ENCODE data around the gene LYL1. TPM values are rescaled to one million over a fixed set of nuclear protein-coding genes. Genes with fewer than 3 reads are reported as not detected.

The LYL1 gene
- 48.0 and 58.7 TPM in 2 replicates for total RNA-seq

DNA sequence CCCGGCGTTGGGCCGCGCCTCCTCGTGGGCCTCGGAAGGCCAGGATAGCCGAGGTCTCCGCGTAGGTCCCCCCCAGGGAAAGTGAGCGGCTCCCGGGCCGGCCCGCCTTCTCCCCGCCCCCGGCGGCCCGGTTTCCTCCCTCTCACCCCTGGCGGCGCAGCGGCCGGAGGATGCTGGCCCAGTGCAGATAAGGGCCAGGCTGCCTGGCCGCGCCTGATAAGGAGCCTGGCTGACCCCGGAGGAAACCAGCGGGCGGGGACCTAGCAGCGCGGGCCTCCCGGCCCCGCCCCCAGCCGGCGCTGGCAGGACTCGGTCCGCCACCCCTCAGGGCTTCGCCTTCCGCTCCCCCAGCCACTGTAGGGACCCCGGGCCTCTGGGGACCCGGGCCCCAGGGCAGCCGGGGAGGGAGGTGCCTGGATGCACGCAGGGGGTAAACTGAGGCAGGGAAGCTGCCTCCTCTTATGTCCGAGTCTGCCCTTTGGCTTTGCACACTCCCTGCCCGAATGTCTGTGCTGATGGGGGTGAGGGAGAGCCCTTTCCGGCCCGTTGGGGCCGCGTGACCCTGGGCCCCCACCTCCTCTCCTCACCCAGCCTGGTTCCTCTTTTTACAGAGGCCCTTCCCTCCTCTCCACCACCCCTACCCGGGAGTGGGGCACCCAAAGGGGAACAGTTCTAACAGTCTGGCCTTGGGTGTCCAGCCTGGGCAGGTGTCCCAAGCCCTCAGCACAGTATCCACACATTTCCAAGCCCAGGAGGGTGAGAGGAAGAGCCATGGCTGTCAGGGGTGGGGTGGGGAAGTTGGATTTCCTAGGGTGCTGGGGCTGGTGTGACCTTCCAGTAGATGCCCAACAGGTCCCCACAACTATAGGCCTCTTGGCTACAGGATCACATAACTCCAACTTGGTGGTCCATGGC lies at the start of gene LYL1:
TSS of gene LYL1 (minus strand) at position 193 of the 915 bp plus-strand sequence. CDS start 1,687 bp downstream, outside the sequence.

DNA sequence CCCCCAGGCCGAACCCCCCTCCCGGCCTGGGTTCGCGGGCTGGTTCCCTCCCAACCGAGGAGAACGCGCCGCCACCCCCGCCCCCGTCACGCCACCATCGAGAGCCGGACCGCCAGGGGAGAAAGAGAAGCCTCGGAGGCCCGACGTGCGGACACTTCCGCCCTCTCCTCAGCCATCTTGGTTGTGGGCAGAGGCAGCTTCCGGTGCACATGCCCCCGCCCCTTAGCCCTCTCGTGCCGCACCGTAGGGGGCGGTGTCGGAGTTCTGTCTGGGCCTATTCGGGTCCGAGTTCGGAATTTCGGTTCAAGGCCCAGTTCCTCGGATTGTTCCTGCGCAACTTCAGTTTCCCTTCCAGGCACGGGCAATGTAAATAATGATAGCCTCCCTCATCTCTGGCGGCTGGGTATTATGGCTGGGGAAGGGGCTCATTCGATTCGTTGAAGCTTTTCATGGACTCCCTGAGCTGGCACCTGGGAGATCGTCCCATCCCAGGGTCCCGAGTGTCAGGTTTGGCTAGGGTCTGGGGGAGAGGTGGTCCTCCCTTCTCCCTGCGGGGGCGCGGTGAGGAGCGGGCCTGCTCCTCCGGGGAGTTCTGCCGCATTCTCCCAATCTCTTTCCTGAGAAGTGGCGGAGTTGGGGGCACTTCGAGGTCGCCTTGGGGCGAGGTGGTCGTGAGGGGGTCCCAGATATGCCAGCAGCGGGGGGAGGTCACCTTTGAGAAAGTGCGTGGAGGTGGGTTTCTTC lies 47.7 kb upstream of the LYL1 start, which contains the start of the genes IER2 and STX10:
TSS of gene IER2 (plus strand) at position 225 of the 744 bp plus-strand sequence. CDS start 2,776 bp downstream, outside the sequence.
TSS of gene STX10 (minus strand) at position 189 of the 744 bp plus-strand sequence. CDS start 202 bp downstream, outside the sequence.

DNA sequence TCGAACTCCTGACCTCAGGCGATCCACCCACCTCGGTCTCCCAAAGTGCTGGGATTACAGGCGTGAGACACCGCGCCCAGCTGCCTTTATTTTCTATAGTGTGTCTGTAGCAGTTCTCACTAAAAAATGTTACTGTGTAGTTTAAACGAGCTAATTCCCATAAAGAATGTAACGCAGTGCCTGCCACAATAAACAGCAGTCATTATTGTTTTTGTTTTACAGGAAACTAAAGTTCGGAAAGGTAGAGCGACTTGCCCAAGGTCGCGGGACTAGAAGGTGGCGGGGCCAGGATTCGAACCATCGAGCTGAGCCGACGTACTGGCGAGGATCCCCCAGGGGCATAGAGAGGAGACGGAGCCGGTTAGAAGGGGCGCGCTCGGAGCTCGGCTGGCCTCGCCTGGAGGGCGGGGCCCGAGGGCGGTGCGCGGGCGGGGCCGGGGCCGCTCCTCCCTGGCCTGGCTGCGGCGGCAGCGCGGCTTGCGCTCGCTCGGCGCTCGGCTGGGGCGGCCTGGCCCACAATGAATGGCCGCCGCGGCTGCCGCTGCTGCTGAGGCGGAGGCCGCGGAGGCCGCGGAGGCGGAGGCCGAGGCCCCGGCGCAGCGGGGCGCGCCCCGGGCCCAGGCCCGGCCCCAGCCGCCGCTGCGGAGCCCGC lies 15.2 kb upstream of the LYL1 start, which contains the start of gene NACC1:
TSS of gene NACC1 (plus strand) at position 493 of the 652 bp plus-strand sequence. CDS start 16,944 bp downstream, outside the sequence.

DNA sequence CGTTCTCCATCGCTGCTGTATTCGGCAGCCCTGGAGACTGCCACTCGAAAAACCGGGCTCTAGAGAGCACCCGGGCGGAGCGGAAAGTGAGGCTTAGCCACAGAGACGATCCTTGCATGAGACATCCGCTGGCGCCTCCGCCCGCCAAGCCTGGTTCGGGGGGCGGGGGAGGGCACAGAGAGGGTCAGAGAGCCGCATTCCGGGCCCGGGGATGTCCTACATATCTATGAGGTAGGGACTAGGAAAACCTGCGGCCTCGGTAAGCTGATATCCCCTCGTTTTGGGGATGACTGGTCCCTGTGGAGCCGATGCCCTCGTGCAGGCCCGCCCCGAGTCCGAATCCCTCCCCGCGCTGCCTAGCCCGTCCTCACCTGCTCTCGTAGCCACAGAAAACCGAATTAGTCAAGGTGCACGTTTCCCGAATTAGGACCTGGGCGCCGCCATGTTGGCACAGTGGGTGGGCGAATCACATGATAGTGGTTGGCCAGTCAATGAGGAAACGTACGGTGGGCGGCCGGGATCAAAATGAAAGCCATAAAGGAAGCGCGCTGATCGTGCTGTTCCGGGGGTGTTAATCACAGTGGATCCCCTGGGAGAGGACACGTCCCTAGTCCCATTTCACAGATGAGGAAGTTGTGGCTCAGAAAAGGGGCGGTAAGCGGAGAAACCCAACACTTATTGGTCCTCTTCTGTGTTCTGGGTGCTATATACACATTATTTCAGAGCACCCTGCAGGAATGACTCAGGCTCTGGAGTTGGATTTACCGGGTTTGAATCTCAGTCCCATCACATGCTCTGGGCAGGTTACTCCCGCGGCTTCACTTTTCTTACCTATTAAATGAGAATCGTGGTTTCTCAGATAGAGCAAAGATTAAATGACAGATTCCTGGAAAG lies 13.9 kb upstream of the LYL1 start, which contains the start of gene TRMT1:
TSS of gene TRMT1 (minus strand) at position 459 of the 894 bp plus-strand sequence. CDS start at position 118, 341 bp downstream.

Other genes starting within 250 kb of the LYL1 start
- gene DNASE2, start 221.4 kb downstream of the LYL1 start, total RNA-seq = 11.1 and 18.9 TPM in 2 replicates
- not detected in 2 replicates for gene KLF1, start 215.7 kb downstream of the LYL1 start, total RNA-seq
- 16.5 and 22.1 TPM in 2 replicates for gene GCDH, start 211.7 kb downstream of the LYL1 start, total RNA-seq
- gene SYCE2, start 183.6 kb downstream of the LYL1 start, total RNA-seq = 0.09 TPM in 1 of 2 replicates, not detected in the other
- 54.9 and 57.3 TPM in 2 replicates for gene FARSA, start 169.1 kb downstream of the LYL1 start, total RNA-seq
- 1,479 and 1,611 TPM in 2 replicates for gene CALR, start 164.2 kb downstream of the LYL1 start, total RNA-seq
- 59.1 and 98.8 TPM in 2 replicates for gene RAD23A, start 157.0 kb downstream of the LYL1 start, total RNA-seq
- gene GADD45GIP1, start 145.6 kb downstream of the LYL1 start, total RNA-seq = 31.3 and 32.6 TPM in 2 replicates
- 0.09 TPM in 1 of 2 replicates, not detected in the other for gene DAND5, start 133.3 kb downstream of the LYL1 start, total RNA-seq
- 8.1 and 21.8 TPM in 2 replicates for gene NFIX, start 107.4 kb downstream of the LYL1 start, total RNA-seq
- 33.3 and 38.7 TPM in 2 replicates for gene TRMT1, start 13.9 kb upstream of the LYL1 start, total RNA-seq
- gene NACC1, start 15.4 kb upstream of the LYL1 start, total RNA-seq = 53.1 and 55.5 TPM in 2 replicates
- 69.3 and 76.5 TPM in 2 replicates for gene STX10, start 47.5 kb upstream of the LYL1 start, total RNA-seq
- gene IER2, start 47.6 kb upstream of the LYL1 start, total RNA-seq = 21.3 and 21.8 TPM in 2 replicates